ENCODE data around the gene TBC1D22B.
A peak's percentile ranks its signal among the peaks of the same experiment; 100 is the strongest.

TBC1D22B gene

GRCh38 chr6:37373822-37374471, 116.4 kb downstream of the TBC1D22B start:
- no peak overlapping the region for H3K4me3 ChIP-seq (ENCODE audit: low read depth, low read length)
- DNase-seq (ENCODE audit: low read depth): no peak
- no peak for TF ChIP-seq CTCF (IDR thresholded peaks at IDR 0.05; ENCODE audit: control insufficient read depth, extremely low read depth, insufficient read depth)

GRCh38 chr6:37375376-37375775, 117.8 kb downstream of the TBC1D22B start:
- no peak overlapping the region for H3K4me3 ChIP-seq (ENCODE audit: low read depth, low read length)
- DNase-seq (ENCODE audit: low read depth): no peak
- no peak for TF ChIP-seq CTCF (IDR thresholded peaks at IDR 0.05; ENCODE audit: control insufficient read depth, extremely low read depth, insufficient read depth)

- H3K4me3 ChIP-seq (ENCODE audit: low read depth, low read length): no peak overlapping the region
- no peak for TF ChIP-seq CTCF (IDR thresholded peaks at IDR 0.05; ENCODE audit: control insufficient read depth, extremely low read depth, insufficient read depth)
- DNase-seq (ENCODE audit: low read depth): no peak
These were observed 118.6 kb downstream of the TBC1D22B start for GRCh38 chr6:37376078-37376743.

- no peak overlapping the region for H3K4me3 ChIP-seq (ENCODE audit: low read depth, low read length)
- DNase-seq (ENCODE audit: low read depth): peak; percentile 81
- peak; percentile 68 for TF ChIP-seq CTCF (IDR thresholded peaks at IDR 0.05; ENCODE audit: control insufficient read depth, extremely low read depth, insufficient read depth)
These were observed 124.0 kb downstream of the TBC1D22B start for GRCh38 chr6:37381579-37381978.

All from LNCaP clone FGC (cell line).